K562 (cell line): ENCODE data around the gene FOS. TPM values are rescaled to one million over a fixed set of nuclear protein-coding genes. Genes with fewer than 3 reads are reported as not detected.

Experiments
- DNMT1 ChIP-seq: fragments of 450-650 bp; IDR thresholded peaks from 2 replicates; pipeline ENCODE4 v1.6.1; 2016; ENCODE audit warnings: antibody characterized with exemption, mild to moderate bottlenecking
- ESRRA ChIP-seq: fragments of 450-650 bp; IDR thresholded peaks from 2 replicates; pipeline ENCODE4 v1.6.1; 2014; ENCODE audit warnings: low read depth, mild to moderate bottlenecking, moderate library complexity, borderline replicate concordance
- ESRRB ChIP-seq: fragments of 250-450 bp; sonication (Bioruptor Pico); IDR thresholded peaks from 2 replicates; pipeline ENCODE4 v1.5.0; 2020; ENCODE audit warnings: mild to moderate bottlenecking, moderate library complexity, borderline replicate concordance
- GTF2E2 ChIP-seq: fragments of 200-800 bp; sonication (Bioruptor generic); IDR thresholded peaks from 2 replicates; pipeline ENCODE4 v1.6.1; 2016; ENCODE audit warnings: missing genetic modification characterization, missing compliant biosample characterization
- KDM4B ChIP-seq, 2 experiments: fragments of 450-650 bp in 1 of 2; sonication (generic) in 1 of 2; IDR thresholded peaks; 2 replicates each; pipeline ENCODE4 v1.6.1; 2016 to 2017; ENCODE audit warnings: borderline replicate concordance in 2 of 2, antibody characterized with exemption in 1 of 2, low read depth in 1 of 2, mild to moderate bottlenecking in 1 of 2
- KDM5B ChIP-seq: fragments of 200-600 bp; sonication (generic); IDR thresholded peaks from 2 replicates; pipeline ENCODE4 v1.6.1; 2012; ENCODE audit warnings: low read depth, mild to moderate bottlenecking, moderate library complexity, low read length, control low read depth, inconsistent platforms; ENCODE audit not compliant: insufficient replicate concordance
- MXI1 ChIP-seq: IDR thresholded peaks from 2 replicates; pipeline ENCODE4 v1.6.1; 2011; ENCODE audit warnings: low read depth, mild to moderate bottlenecking, improper control_type of control experiment, low read length
- MYBL2 ChIP-seq, 2 experiments: fragments of 450-650 bp in 1 of 2; sonication (generic) in 1 of 2; formaldehyde crosslinking in 1 of 2; IDR thresholded peaks; 2 replicates each; pipeline versions ENCODE4 v1.6.1 to v1.8.1; 2017 to 2022; ENCODE audit warnings: borderline replicate concordance in 1 of 2, inconsistent platforms in 1 of 2, low read depth in 1 of 2, mild to moderate bottlenecking in 1 of 2, missing genetic modification reagents in 1 of 2, moderate library complexity in 1 of 2
- NCOA2 ChIP-seq, 2 experiments: fragments of 450-650 bp; IDR thresholded peaks; 2 replicates each; pipeline ENCODE4 v1.6.1; 2018; ENCODE audit warnings: mild to moderate bottlenecking in 2 of 2, moderate library complexity in 1 of 2; ENCODE audit not compliant: partially characterized antibody in 2 of 2
- SIX5 ChIP-seq, 2 experiments: IDR thresholded peaks; 2 replicates each; pipeline ENCODE4 v1.6.1; 2011; ENCODE audit warnings: low read length in 2 of 2, borderline replicate concordance in 1 of 2, low read depth in 1 of 2, mild to moderate bottlenecking in 1 of 2, moderate library complexity in 1 of 2; ENCODE audit not compliant: insufficient read depth in 1 of 2
- polyA plus RNA-seq, 8 experiments: library from polyadenylated mRNA; depleted of rRNA in 4 of 8; stranded (reverse) in 5 of 8; unstranded in 3 of 8; fragments of >200 nt; fragmentation: Nextera tagmentation in 2 of 8; fragmentation: Illumina TruSeq in 1 of 8; extraction: Ambion mirVana in 2 of 8; extraction: Trizol in 1 of 8; gene quantifications; 2 replicates each; pipeline versions ENCODE4 v1.2.1 to v1.2.3, GENCODE V29; 2011 to 2014; ENCODE audit warnings: inconsistent platforms in 1 of 8, missing spikeins in 1 of 8
- total RNA-seq, 7 experiments: library from RNA; depleted of rRNA in 6 of 7; stranded (reverse); fragments of >200 nt in 6 of 7; fragmentation: Illumina TruSeq in 2 of 7; extraction: Trizol in 2 of 7; gene quantifications; 2 replicates each; pipeline versions ENCODE4 v1.2.1 to v1.2.3, GENCODE V29; 2011 to 2021; ENCODE audit warnings: low replicate concordance in 1 of 7
- TF ChIP-seq, protein P1 (sequence below): fragments of 450-650 bp; IDR thresholded peaks from 2 replicates; pipeline ENCODE4 v1.7.1; 2018; ENCODE audit warnings: mild to moderate bottlenecking, low read depth; ENCODE audit not compliant: partially characterized antibody
- TF ChIP-seq, protein P2 (sequence below), 2 experiments: fragments of 450-650 bp; formaldehyde crosslinking in 1 of 2; IDR thresholded peaks; 2 replicates each; pipeline versions ENCODE4 v1.4.0 to v1.6.1; 2014 to 2020; ENCODE audit warnings: mild to moderate bottlenecking in 2 of 2, borderline replicate concordance in 1 of 2, low read depth in 1 of 2

Gene FOS
- total and polyA plus RNA-seq, 9 of the 15 experiments (the other 6 are each of a cell fraction or from before 2014, with no cell fraction given) = 0.54 to 13.8 (median 8.9) TPM

DNA sequence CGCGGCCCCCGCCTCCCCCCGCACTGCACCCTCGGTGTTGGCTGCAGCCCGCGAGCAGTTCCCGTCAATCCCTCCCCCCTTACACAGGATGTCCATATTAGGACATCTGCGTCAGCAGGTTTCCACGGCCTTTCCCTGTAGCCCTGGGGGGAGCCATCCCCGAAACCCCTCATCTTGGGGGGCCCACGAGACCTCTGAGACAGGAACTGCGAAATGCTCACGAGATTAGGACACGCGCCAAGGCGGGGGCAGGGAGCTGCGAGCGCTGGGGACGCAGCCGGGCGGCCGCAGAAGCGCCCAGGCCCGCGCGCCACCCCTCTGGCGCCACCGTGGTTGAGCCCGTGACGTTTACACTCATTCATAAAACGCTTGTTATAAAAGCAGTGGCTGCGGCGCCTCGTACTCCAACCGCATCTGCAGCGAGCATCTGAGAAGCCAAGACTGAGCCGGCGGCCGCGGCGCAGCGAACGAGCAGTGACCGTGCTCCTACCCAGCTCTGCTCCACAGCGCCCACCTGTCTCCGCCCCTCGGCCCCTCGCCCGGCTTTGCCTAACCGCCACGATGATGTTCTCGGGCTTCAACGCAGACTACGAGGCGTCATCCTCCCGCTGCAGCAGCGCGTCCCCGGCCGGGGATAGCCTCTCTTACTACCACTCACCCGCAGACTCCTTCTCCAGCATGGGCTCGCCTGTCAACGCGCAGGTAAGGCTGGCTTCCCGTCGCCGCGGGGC lies at the start of gene FOS (continued):
- TF ChIP-seq, protein P1, sequence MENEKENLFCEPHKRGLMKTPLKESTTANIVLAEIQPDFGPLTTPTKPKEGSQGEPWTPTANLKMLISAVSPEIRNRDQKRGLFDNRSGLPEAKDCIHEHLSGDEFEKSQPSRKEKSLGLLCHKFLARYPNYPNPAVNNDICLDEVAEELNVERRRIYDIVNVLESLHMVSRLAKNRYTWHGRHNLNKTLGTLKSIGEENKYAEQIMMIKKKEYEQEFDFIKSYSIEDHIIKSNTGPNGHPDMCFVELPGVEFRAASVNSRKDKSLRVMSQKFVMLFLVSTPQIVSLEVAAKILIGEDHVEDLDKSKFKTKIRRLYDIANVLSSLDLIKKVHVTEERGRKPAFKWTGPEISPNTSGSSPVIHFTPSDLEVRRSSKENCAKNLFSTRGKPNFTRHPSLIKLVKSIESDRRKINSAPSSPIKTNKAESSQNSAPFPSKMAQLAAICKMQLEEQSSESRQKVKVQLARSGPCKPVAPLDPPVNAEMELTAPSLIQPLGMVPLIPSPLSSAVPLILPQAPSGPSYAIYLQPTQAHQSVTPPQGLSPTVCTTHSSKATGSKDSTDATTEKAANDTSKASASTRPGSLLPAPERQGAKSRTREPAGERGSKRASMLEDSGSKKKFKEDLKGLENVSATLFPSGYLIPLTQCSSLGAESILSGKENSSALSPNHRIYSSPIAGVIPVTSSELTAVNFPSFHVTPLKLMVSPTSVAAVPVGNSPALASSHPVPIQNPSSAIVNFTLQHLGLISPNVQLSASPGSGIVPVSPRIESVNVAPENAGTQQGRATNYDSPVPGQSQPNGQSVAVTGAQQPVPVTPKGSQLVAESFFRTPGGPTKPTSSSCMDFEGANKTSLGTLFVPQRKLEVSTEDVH = no peak
- peak; percentile 51; the same call in 1 of the 2 replicates for TF ChIP-seq MYBL2 (IDR thresholded peaks at IDR 0.05; ENCODE audit: low read depth)
- no peak for TF ChIP-seq MYBL2 (CRISPR knock-in tag; IDR thresholded peaks at IDR 0.05; ENCODE audit: borderline replicate concordance)
- TF ChIP-seq MXI1 = no peak
- TF ChIP-seq ESRRA = peak; percentile 47
- peak; percentile 35 to 37; a peak in 2 of 4 replicates for TF ChIP-seq SIX5 (IDR thresholded peaks at IDR 0.05; ENCODE audit: borderline replicate concordance in 1 of 2, insufficient read depth in 1 of 2, low read depth in 1 of 2, low read length in 2 of 2)
- peak in 1 of 2 experiments; percentile 74; a peak in 1 of 4 replicates for TF ChIP-seq KDM4B (IDR thresholded peaks at IDR 0.05; ENCODE audit: borderline replicate concordance in 2 of 2, low read depth in 1 of 2)
- TF ChIP-seq, protein P2, sequence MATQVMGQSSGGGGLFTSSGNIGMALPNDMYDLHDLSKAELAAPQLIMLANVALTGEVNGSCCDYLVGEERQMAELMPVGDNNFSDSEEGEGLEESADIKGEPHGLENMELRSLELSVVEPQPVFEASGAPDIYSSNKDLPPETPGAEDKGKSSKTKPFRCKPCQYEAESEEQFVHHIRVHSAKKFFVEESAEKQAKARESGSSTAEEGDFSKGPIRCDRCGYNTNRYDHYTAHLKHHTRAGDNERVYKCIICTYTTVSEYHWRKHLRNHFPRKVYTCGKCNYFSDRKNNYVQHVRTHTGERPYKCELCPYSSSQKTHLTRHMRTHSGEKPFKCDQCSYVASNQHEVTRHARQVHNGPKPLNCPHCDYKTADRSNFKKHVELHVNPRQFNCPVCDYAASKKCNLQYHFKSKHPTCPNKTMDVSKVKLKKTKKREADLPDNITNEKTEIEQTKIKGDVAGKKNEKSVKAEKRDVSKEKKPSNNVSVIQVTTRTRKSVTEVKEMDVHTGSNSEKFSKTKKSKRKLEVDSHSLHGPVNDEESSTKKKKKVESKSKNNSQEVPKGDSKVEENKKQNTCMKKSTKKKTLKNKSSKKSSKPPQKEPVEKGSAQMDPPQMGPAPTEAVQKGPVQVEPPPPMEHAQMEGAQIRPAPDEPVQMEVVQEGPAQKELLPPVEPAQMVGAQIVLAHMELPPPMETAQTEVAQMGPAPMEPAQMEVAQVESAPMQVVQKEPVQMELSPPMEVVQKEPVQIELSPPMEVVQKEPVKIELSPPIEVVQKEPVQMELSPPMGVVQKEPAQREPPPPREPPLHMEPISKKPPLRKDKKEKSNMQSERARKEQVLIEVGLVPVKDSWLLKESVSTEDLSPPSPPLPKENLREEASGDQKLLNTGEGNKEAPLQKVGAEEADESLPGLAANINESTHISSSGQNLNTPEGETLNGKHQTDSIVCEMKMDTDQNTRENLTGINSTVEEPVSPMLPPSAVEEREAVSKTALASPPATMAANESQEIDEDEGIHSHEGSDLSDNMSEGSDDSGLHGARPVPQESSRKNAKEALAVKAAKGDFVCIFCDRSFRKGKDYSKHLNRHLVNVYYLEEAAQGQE (IDR thresholded peaks at IDR 0.05; ENCODE audit: borderline replicate concordance) = no peak
- TF ChIP-seq, protein P2 (CRISPR knock-in tag; IDR thresholded peaks at IDR 0.05; ENCODE audit: low read depth) = 0 out of 2 replicates have a peak, but pooled peaks have one; percentile 21
- TF ChIP-seq ESRRB = no peak
- TF ChIP-seq KDM5B = peak; percentile 99
- no peak for TF ChIP-seq DNMT1
- TF ChIP-seq NCOA2 (IDR thresholded peaks at IDR 0.05; ENCODE audit: partially characterized antibody in 2 of 2) = no peak
- TF ChIP-seq GTF2E2 (tag) = 0 out of 2 replicates have a peak, but pooled peaks have one; percentile 40
